SK-N-MC (cell line): ENCODE measurements around the gene TGFBI.

Source experiments
- EZH2 ChIP-seq: fragments of 200-600 bp; sonication (generic); IDR thresholded peaks from one replicate; pipeline ENCODE4 v1.6.1; 2017; ENCODE audit warnings: antibody characterized with exemption
- POLR2AphosphoS5 ChIP-seq: IDR thresholded peaks from 2 replicates; pipeline ENCODE4 v1.6.1; 2012; ENCODE audit warnings: mild to moderate bottlenecking, low read depth, low read length, borderline replicate concordance

GRCh38 chr5:136030252-136030651 is 1.5 kb downstream of the TGFBI start:
- TF ChIP-seq POLR2AphosphoS5 (no peak), EZH2 (no peak)
